ENCODE results near the gene AP2A2.

The AP2A2 gene

DNA sequence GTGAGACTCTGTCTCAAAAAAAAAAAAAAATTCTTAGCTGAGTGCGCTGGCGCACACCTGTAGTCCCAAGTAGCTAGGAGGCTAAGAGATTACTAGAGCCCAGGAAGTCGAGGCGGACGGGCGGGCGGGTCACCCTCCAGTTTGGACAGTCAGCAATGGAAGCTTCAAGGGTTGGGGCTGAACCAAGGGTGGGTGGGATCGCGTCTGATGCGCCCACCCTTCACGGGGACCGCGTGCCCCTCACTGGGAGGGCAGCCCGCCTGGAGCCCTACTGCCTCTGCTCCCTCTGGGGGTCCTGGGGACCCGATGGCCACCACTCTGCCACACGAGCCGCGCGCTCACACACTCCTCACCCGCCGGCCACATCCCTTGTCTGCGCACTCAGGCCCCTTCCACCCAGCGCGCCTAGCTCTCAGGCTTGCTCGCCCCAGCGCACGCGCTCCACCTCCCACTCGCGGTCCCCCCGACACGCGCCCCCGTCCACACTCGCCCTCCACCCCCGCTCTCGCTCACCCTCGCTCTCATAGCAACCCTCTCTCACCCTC is 15.6 kb upstream of the AP2A2 start:
- no peaks in the 10 kb centered on the region for H3K27me3 ChIP-seq (ENCODE audit: insufficient read depth, poor library complexity, severe bottlenecking)
- H3K4me3 ChIP-seq (ENCODE audit: severe bottlenecking) = peak overlapping the region; percentile 97
- no peak for TF ChIP-seq CTCF (IDR thresholded peaks at IDR 0.05; ENCODE audit: poor library complexity, severe bottlenecking)
- H3K4me1 ChIP-seq (ENCODE audit: insufficient read depth, poor library complexity, severe bottlenecking) = peaks cover 8% of the 10 kb centered on the region
- H3K27ac ChIP-seq (ENCODE audit: poor library complexity, severe bottlenecking) = peak overlapping the region; percentile 68
- peak; percentile 28 for ATAC-seq (ENCODE audit: low read depth)
- H3K9me3 ChIP-seq (ENCODE audit: severe bottlenecking) = no peaks in the 10 kb centered on the region
- DNase-seq (ENCODE audit: low spot score) = no peak
- H3K36me3 ChIP-seq (ENCODE audit: low read depth) = peaks cover 1% of the 10 kb centered on the region; the same call in 1 of the 2 replicates

- peak; percentile 30 for TF ChIP-seq CTCF (IDR thresholded peaks at IDR 0.05; ENCODE audit: poor library complexity, severe bottlenecking)
- Histone ChIP-seq H3K4me3 (ENCODE audit: severe bottlenecking) (peak within 1 kb of the TSS; percentile 97), H3K27ac (ENCODE audit: poor library complexity, severe bottlenecking) (peak within 1 kb of the TSS; percentile 68), H3K36me3 (ENCODE audit: low read depth) (no peaks in the 10 kb centered on the region; the same call in 1 of the 2 replicates), H3K4me1 (ENCODE audit: insufficient read depth, poor library complexity, severe bottlenecking) (peaks cover 8% of the 10 kb centered on the region), H3K27me3 (ENCODE audit: insufficient read depth, poor library complexity, severe bottlenecking) (no peaks in the 10 kb centered on the region), H3K9me3 (ENCODE audit: severe bottlenecking) (no peaks in the 10 kb centered on the region)
- ATAC-seq (ENCODE audit: low read depth) = peak; percentile 93
- DNase-seq (ENCODE audit: low spot score) = peak; percentile 80
Measured at GRCh38 chr11:910589-911030, 15.1 kb upstream of the AP2A2 start, which contains the start of gene CHID1. CHID1 (minus strand) TSS chr11:910810; CDS start chr11:904816, 5,994 bp downstream.

- peak; percentile 40 for ATAC-seq (ENCODE audit: low read depth)
Measured at GRCh38 chr11:911031-911889, 14.4 kb upstream of the AP2A2 start.

DNA sequence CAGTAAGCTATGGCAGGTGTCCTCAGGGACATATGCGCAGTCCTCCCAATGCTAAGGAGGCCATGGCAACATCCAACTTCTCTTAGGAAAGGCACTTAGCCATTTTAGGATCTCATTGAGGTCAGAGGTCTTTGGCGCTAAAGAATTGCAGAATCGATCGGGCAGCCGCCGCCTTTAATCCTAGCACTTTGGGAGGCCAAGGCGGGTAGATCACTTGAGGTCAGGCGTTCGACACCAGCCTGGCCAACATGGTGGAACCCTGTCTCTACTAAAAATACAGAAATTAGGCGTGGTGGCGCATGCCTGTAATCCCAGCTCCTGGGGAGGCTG is 13.8 kb upstream of the AP2A2 start:
- Histone ChIP-seq H3K4me3 (ENCODE audit: severe bottlenecking) (no peak overlapping the region), H3K4me1 (ENCODE audit: insufficient read depth, poor library complexity, severe bottlenecking) (peaks cover 8% of the 10 kb centered on the region), H3K27me3 (ENCODE audit: insufficient read depth, poor library complexity, severe bottlenecking) (no peaks in the 10 kb centered on the region), H3K27ac (ENCODE audit: poor library complexity, severe bottlenecking) (peak overlapping the region; percentile 68), H3K9me3 (ENCODE audit: severe bottlenecking) (no peaks in the 10 kb centered on the region), H3K36me3 (ENCODE audit: low read depth) (no peaks in the 10 kb centered on the region; the same call in 1 of the 2 replicates)
- no peak for TF ChIP-seq CTCF (IDR thresholded peaks at IDR 0.05; ENCODE audit: poor library complexity, severe bottlenecking)
- ATAC-seq (ENCODE audit: low read depth) (no peak), DNase-seq (ENCODE audit: low spot score) (no peak)

More at GRCh38 chr11:911031-911889, 14.4 kb upstream of the AP2A2 start:
- Histone ChIP-seq H3K36me3 (ENCODE audit: low read depth) (no peaks in the 10 kb centered on the region; the same call in 1 of the 2 replicates), H3K27me3 (ENCODE audit: insufficient read depth, poor library complexity, severe bottlenecking) (no peaks in the 10 kb centered on the region), H3K27ac (ENCODE audit: poor library complexity, severe bottlenecking) (peak overlapping the region; percentile 68), H3K9me3 (ENCODE audit: severe bottlenecking) (no peaks in the 10 kb centered on the region), H3K4me3 (ENCODE audit: severe bottlenecking) (peak overlapping the region; percentile 97), H3K4me1 (ENCODE audit: insufficient read depth, poor library complexity, severe bottlenecking) (peaks cover 8% of the 10 kb centered on the region)
- no peak for TF ChIP-seq CTCF (IDR thresholded peaks at IDR 0.05; ENCODE audit: poor library complexity, severe bottlenecking)
- peak; percentile 69 for DNase-seq (ENCODE audit: low spot score)
